ENCODE results near the gene ULK4.

DNA sequence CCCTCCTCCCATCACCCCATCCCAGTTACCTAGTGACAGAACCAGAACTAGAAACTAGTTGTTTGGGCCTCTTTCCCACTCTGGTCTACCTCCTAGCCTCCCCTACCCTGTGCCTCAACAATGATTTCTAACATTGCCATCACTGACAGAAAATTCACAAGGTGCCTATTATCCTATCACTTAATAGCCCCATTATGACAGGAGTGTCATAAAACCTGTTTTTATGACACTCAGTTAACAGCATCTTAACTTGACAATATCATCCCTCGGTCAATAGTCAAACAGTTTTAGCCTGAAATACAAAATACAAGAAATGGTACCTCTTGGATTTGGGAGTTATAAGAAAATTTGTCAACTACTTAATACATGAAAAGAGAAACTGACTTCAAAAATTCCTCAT is 46.5 kb downstream of the ULK4 start:
- TF ChIP-seq, protein P1, sequence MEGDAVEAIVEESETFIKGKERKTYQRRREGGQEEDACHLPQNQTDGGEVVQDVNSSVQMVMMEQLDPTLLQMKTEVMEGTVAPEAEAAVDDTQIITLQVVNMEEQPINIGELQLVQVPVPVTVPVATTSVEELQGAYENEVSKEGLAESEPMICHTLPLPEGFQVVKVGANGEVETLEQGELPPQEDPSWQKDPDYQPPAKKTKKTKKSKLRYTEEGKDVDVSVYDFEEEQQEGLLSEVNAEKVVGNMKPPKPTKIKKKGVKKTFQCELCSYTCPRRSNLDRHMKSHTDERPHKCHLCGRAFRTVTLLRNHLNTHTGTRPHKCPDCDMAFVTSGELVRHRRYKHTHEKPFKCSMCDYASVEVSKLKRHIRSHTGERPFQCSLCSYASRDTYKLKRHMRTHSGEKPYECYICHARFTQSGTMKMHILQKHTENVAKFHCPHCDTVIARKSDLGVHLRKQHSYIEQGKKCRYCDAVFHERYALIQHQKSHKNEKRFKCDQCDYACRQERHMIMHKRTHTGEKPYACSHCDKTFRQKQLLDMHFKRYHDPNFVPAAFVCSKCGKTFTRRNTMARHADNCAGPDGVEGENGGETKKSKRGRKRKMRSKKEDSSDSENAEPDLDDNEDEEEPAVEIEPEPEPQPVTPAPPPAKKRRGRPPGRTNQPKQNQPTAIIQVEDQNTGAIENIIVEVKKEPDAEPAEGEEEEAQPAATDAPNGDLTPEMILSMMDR (IDR thresholded peaks at IDR 0.05), result no peak
- no peak for TF ChIP-seq RCOR1 (IDR thresholded peaks at IDR 0.05; ENCODE audit: low read length)
- TF ChIP-seq EP300 (IDR thresholded peaks at IDR 0.05; ENCODE audit: borderline replicate concordance in 1 of 2, low read depth in 1 of 2, low read length in 1 of 2), result no peak
- no peak for TF ChIP-seq FOXJ3 (CRISPR knock-in tag; IDR thresholded peaks at IDR 0.05)
- no peak for TF ChIP-seq TCF12 (IDR thresholded peaks at IDR 0.05)
